Adrenal gland (tissue), 12 donors: Measurements from ENCODE around the gene RBFOX1. TPM values are rescaled to one million over a fixed set of nuclear protein-coding genes. Genes with fewer than 3 reads are reported as not detected.

Experiments
- DNase-seq, 7 donors: peaks; one replicate each; pipeline ENCODE4 v3.0.0-alpha.2; 2019 to 2020
- H3K27ac ChIP-seq, 5 donors: fragments of 200-600 bp; sonication (generic) in 4 of 5; 1 replicate in 3 of 5; 2 replicates in 2 of 5; pipeline versions ENCODE4 v1.5.1 to v1.8.0; 2016 to 2020; ENCODE audit warnings: mild to moderate bottlenecking in 1 of 5
- H3K27me3 ChIP-seq: fragments of 200-600 bp; 2 replicates; pipeline ENCODE4 v1.8.0; 2021
- H3K36me3 ChIP-seq, 2 donors: fragments of 200-600 bp; replicated peaks in 1 of 2; 1 replicate in 1 of 2; 2 replicates in 1 of 2; pipeline versions ENCODE4 v1.5.1 to v1.8.0; 2018 to 2022
- H3K4me1 ChIP-seq, 2 donors: fragments of 200-600 bp; replicated peaks in 1 of 2; 1 replicate in 1 of 2; 2 replicates in 1 of 2; pipeline versions ENCODE4 v1.5.1 to v1.8.0; 2018 to 2021
- H3K4me3 ChIP-seq, 4 donors: fragments of 200-600 bp; sonication (generic) in 3 of 4; one replicate each; pipeline ENCODE4 v1.5.1; 2016 to 2018
- H3K9me3 ChIP-seq, 3 donors: fragments of 200-600 bp; sonication (generic) in 1 of 3; replicated peaks in 1 of 3; 1 replicate in 2 of 3; 2 replicates in 1 of 3; pipeline versions ENCODE4 v1.5.1 to v1.8.0; 2016 to 2021
- POLR2A ChIP-seq, 2 donors: fragments of 450-650 bp; IDR thresholded peaks; one replicate each; pipeline ENCODE4 v1.6.1; 2017; ENCODE audit warnings: antibody characterized with exemption in 2 of 2, mild to moderate bottlenecking in 2 of 2, moderate library complexity in 1 of 2
- WGBS, 4 donors: extraction: QIAGEN DNeasy Blood & Tissue Kit in 2 of 4; methylation state at CpG; one replicate each; pipeline versions ENCODE4 v1.1.5 to v1.1.7; 2013 to 2017; 5-methylcytosine and 5-hydroxymethylcytosine counted together
- intact Hi-C, 2 donors: fragments of 100-400 bp; cut with DNase I; formaldehyde crosslinking; loops; one replicate each; pipeline versions ENCODE4 v1.14.1 to v1.15.0; 2022 to 2023
- polyA plus RNA-seq, 3 donors: library from polyadenylated mRNA; stranded (reverse); fragments of 200-250 nt in 2 of 3; fragments of 350-450 nt in 1 of 3; fragmentation: Illumina TruSeq in 1 of 3; extraction: RNeasy Lipid Tissue Mini Kit (QIAGEN cat#74804) in 1 of 3; gene quantifications; one replicate each; pipeline ENCODE4 v1.2.3, GENCODE V29; 2013 to 2014
- total RNA-seq, 9 donors: library from RNA; depleted of rRNA in 4 of 9; stranded (reverse); fragments of >200 nt in 4 of 9; fragments of 120-200 nt in 1 of 9; fragmentation: NEBNext Ultra II Directional in 1 of 9; extraction: Animal tissue kit (Norgen Biotek cat#: 25700) in 1 of 9; gene quantifications; one replicate each; pipeline versions ENCODE4 v1.1.0 to v1.2.4, GENCODE V29; 2013 to 2023
- TF ChIP-seq, protein P1 (sequence below), 6 experiments: fragments of 450-650 bp in 4 of 6; fragments of 200-600 bp in 2 of 6; sonication (generic) in 1 of 6; IDR thresholded peaks; 1 replicate in 5 of 6; 2 replicates in 1 of 6; pipeline versions ENCODE4 v1.5.1 to v1.8.0; 2016 to 2021; ENCODE audit warnings: antibody characterized with exemption in 6 of 6, mild to moderate bottlenecking in 2 of 6, moderate library complexity in 1 of 6
- donor health status: healthy with polysubstance abuse.
- donor health status: Bipolar disorder and iron deficiency.
- donor health status: DM: yes; HTN: yes; CAD: no.
- donor health status: DM: no; HTN: no; CAD: no.
- donor health status: DM: no; HTN: no; CAD: no.
- donor health status: DM: yes; HTN: yes; CAD: no.

Gene RBFOX1
- total and polyA plus RNA-seq, 12 donors: 0.19 to 6.3 (median 0.71) TPM; not detected in 4

- H3K27me3 ChIP-seq: no peaks in the 10 kb centered on the region
- no peak overlapping the region for H3K27ac ChIP-seq
- 72 to 83% (median 75%) methylated on average over 5 of the region's 5 CpGs for WGBS, 4 donors
- no peaks in the 10 kb centered on the region for H3K36me3 ChIP-seq
- TF ChIP-seq, protein P1, sequence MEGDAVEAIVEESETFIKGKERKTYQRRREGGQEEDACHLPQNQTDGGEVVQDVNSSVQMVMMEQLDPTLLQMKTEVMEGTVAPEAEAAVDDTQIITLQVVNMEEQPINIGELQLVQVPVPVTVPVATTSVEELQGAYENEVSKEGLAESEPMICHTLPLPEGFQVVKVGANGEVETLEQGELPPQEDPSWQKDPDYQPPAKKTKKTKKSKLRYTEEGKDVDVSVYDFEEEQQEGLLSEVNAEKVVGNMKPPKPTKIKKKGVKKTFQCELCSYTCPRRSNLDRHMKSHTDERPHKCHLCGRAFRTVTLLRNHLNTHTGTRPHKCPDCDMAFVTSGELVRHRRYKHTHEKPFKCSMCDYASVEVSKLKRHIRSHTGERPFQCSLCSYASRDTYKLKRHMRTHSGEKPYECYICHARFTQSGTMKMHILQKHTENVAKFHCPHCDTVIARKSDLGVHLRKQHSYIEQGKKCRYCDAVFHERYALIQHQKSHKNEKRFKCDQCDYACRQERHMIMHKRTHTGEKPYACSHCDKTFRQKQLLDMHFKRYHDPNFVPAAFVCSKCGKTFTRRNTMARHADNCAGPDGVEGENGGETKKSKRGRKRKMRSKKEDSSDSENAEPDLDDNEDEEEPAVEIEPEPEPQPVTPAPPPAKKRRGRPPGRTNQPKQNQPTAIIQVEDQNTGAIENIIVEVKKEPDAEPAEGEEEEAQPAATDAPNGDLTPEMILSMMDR (IDR thresholded peaks at IDR 0.05): no peak
- TF ChIP-seq POLR2A (IDR thresholded peaks at IDR 0.05): no peak
- H3K4me1 ChIP-seq: no peaks in the 10 kb centered on the region
- no peak overlapping the region for H3K4me3 ChIP-seq
- intact Hi-C loops: no loop called here
- no peaks in the 10 kb centered on the region for H3K9me3 ChIP-seq
- no peak for DNase-seq
Observed at GRCh38 chr16:7629571-7629970, 296.9 kb downstream of the RBFOX1 start.

GRCh38 chr16:7637446-7637845, 304.8 kb downstream of the RBFOX1 start:
- H3K4me3 ChIP-seq: no peak overlapping the region
- H3K27ac ChIP-seq: no peak overlapping the region
- no peaks in the 10 kb centered on the region for H3K36me3 ChIP-seq
- no peaks in the 10 kb centered on the region for H3K9me3 ChIP-seq
- no peak for TF ChIP-seq POLR2A (IDR thresholded peaks at IDR 0.05)
- TF ChIP-seq, protein P1 (IDR thresholded peaks at IDR 0.05): no peak
- no peaks in the 10 kb centered on the region for H3K27me3 ChIP-seq
- intact Hi-C loops: no loop called here
- WGBS, 4 donors: 74 to 80% (median 78%) methylated on average over 4 of the region's 4 CpGs
- no peaks in the 10 kb centered on the region for H3K4me1 ChIP-seq
- no peak for DNase-seq

DNA sequence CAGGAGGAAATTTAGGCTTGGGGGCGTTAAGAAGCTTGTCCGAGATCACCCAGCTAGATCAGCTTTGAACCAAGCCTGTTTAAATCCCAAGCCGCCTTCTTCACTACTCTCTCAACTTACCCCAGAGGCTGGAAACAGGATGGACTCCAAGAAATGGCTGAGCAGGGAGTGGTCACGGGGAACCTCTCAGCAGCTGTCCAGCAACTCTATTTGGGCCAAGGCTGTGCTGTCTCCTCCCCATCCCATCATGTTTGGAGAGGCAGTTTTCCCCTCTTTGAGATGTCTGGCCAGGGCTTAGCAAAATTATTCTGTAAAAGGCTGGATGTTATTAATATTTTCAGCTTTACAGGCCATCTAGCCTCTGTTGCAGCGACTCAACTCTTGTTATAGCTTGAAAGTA, 305.7 kb downstream of the RBFOX1 start:
- Histone ChIP-seq H3K9me3 (no peaks in the 10 kb centered on the region), H3K4me3 (no peak overlapping the region), H3K36me3 (no peaks in the 10 kb centered on the region), H3K4me1 (no peaks in the 10 kb centered on the region), H3K27ac (no peak overlapping the region), H3K27me3 (no peaks in the 10 kb centered on the region)
- TF ChIP-seq, protein P1 (IDR thresholded peaks at IDR 0.05): no peak
- TF ChIP-seq POLR2A (IDR thresholded peaks at IDR 0.05): no peak
- intact Hi-C loops: no loop called here
- 87 to 90% (median 89%) methylated on average over 5 of the region's 5 CpGs for WGBS, 4 donors
- DNase-seq: no peak

- H3K4me1 ChIP-seq: no peaks in the 10 kb centered on the region
- no peak for TF ChIP-seq POLR2A (IDR thresholded peaks at IDR 0.05)
- TF ChIP-seq, protein P1 (IDR thresholded peaks at IDR 0.05): no peak
- 51 to 77% (median 61%) methylated on average over 3 of the region's 3 CpGs for WGBS, 4 donors
- H3K9me3 ChIP-seq: no peaks in the 10 kb centered on the region
- H3K4me3 ChIP-seq: no peak overlapping the region
- no peaks in the 10 kb centered on the region for H3K27me3 ChIP-seq
- no peaks in the 10 kb centered on the region for H3K36me3 ChIP-seq
- H3K27ac ChIP-seq: no peak overlapping the region
- intact Hi-C loops: no loop called here
- DNase-seq: no peak
Observed at GRCh38 chr16:7640334-7640733, 307.7 kb downstream of the RBFOX1 start.
